Left lung (tissue), 10 donors: ENCODE measurements around the gene ATAD3B. TPM values are rescaled to one million over a fixed set of nuclear protein-coding genes. Genes with fewer than 3 reads are reported as not detected.

ENCODE experiments used
- ATAC-seq: fragments of 200-7000 bp; cut with Tn5 transposase; one replicate; pipeline ENCODE4 v1.9.1; 2020; ENCODE audit warnings: moderate library complexity
- DNase-seq, 4 donors: peaks; one replicate each; pipeline ENCODE4 v3.0.0-alpha.2; 2013 to 2020
- H3K27ac ChIP-seq, 2 donors: fragments of 200-600 bp; sonication (generic) in 1 of 2; one replicate each; pipeline versions ENCODE4 v1.5.0 to v1.8.0; 2020 to 2021
- H3K27me3 ChIP-seq, 2 donors: fragments of 200-600 bp; sonication (generic) in 1 of 2; one replicate each; pipeline versions ENCODE4 v1.5.0 to v1.8.0; 2020 to 2021
- H3K36me3 ChIP-seq, 2 donors: fragments of 200-600 bp; sonication (generic) in 1 of 2; one replicate each; pipeline versions ENCODE4 v1.5.0 to v1.8.0; 2020 to 2021
- H3K4me1 ChIP-seq, 2 donors: fragments of 200-600 bp; one replicate each; pipeline ENCODE4 v1.8.0; 2021
- H3K4me3 ChIP-seq, 2 donors: fragments of 200-600 bp; sonication (generic) in 1 of 2; one replicate each; pipeline versions ENCODE4 v1.5.0 to v1.8.0; 2020 to 2021; ENCODE audit warnings: mild to moderate bottlenecking in 1 of 2
- H3K9me3 ChIP-seq, 2 donors: fragments of 200-600 bp; sonication (generic) in 1 of 2; one replicate each; pipeline versions ENCODE4 v1.5.0 to v1.8.0; 2020 to 2021
- CTCF ChIP-seq, 2 donors: fragments of 200-600 bp; sonication (generic) in 1 of 2; IDR thresholded peaks; one replicate each; pipeline versions ENCODE4 v1.5.0 to v1.8.0; 2021; ENCODE audit warnings: antibody characterized with exemption in 2 of 2
- intact Hi-C, 2 donors: fragments of 100-400 bp; cut with DNase I; formaldehyde crosslinking; loops; one replicate each; pipeline versions ENCODE4 v1.11.2 to v1.14.2; 2022
- polyA plus RNA-seq, 6 donors: library from polyadenylated mRNA; unstranded; fragments of 120-200 nt; gene quantifications; one replicate each; pipeline ENCODE4 v1.2.1, GENCODE V29; 2013; ENCODE audit not compliant: insufficient read length in 6 of 6
- total RNA-seq, 2 donors: library from RNA; stranded (reverse); fragmentation: NEBNext Ultra II Directional; extraction: Animal tissue kit (Norgen Biotek cat#: 25700); gene quantifications; one replicate each; pipeline ENCODE4 v1.2.1, GENCODE V29; 2021
- donor health status: DM: no; HTN: yes; CAD: no.
- donor health status: DM: no; HTN: no; CAD: no.

Gene ATAD3B
- total and polyA plus RNA-seq, 8 donors: 14.5 to 30.7 (median 18.9) TPM

GRCh38 chr1:1544544-1544943 is 73.0 kb downstream of the ATAD3B start:
- Histone ChIP-seq H3K4me1 (peaks cover 0 to 11% of the 10 kb centered on the region in 2 donors), H3K27ac (no peak overlapping the region), H3K4me3 (no peak overlapping the region), H3K27me3 (peaks cover 0 to 16% of the 10 kb centered on the region in 2 donors), H3K36me3 (peaks cover 0 to 78% of the 10 kb centered on the region in 2 donors), H3K9me3 (no peaks in the 10 kb centered on the region)
- TF ChIP-seq CTCF (IDR thresholded peaks at IDR 0.05): no peak
- intact Hi-C loops: no loop called here
- ATAC-seq: no peak
- DNase-seq: no peak

Other genes starting within 250 kb of the ATAD3B start
- gene SDF4, start 239.8 kb upstream of the ATAD3B start, total RNA-seq: 100 to 1,000 TPM; 152 to 166 TPM
- gene SDF4, start 239.8 kb upstream of the ATAD3B start, polyA plus RNA-seq: 100 to 1,000 TPM in 2 of 6 donors, 10 to 100 TPM in 4; 86.7 to 124 (median 97.5) TPM
- gene B3GALT6, start 239.5 kb upstream of the ATAD3B start, total RNA-seq: 10 to 100 TPM; 12.6 to 25.2 TPM
- gene B3GALT6, start 239.5 kb upstream of the ATAD3B start, polyA plus RNA-seq: 10 to 100 TPM; 13.2 to 21.4 (median 17.8) TPM
- 1 to 10 TPM; 1.2 to 2.2 TPM for gene C1QTNF12, start 225.0 kb upstream of the ATAD3B start, total RNA-seq
- 1 to 10 TPM in 2 of 6 donors, under 1 TPM in 4; 0.52 to 1.4 (median 0.78) TPM for gene C1QTNF12, start 225.0 kb upstream of the ATAD3B start, polyA plus RNA-seq
- 10 to 100 TPM; 42.8 to 53.1 TPM for gene UBE2J2, start 197.9 kb upstream of the ATAD3B start, total RNA-seq
- gene UBE2J2, start 197.9 kb upstream of the ATAD3B start, polyA plus RNA-seq: 10 to 100 TPM; 45.1 to 68.6 (median 52.1) TPM
- 1 to 10 TPM; 2.1 to 4.3 TPM for gene SCNN1D, start 191.3 kb upstream of the ATAD3B start, total RNA-seq
- 10 to 100 TPM in 3 of 6 donors, 1 to 10 TPM in 3; 5.9 to 13.1 (median 9.4) TPM for gene SCNN1D, start 191.3 kb upstream of the ATAD3B start, polyA plus RNA-seq
- gene ACAP3, start 163.8 kb upstream of the ATAD3B start, total RNA-seq: 10 to 100 TPM; 56.4 to 60.2 TPM
- gene ACAP3, start 163.8 kb upstream of the ATAD3B start, polyA plus RNA-seq: 10 to 100 TPM; 30.8 to 73.6 (median 41.1) TPM
- gene PUSL1, start 163.2 kb upstream of the ATAD3B start, total RNA-seq: 10 to 100 TPM; 17.4 to 18.3 TPM
- 10 to 100 TPM in 1 of 6 donors, 1 to 10 TPM in 5; 4.3 to 10.9 (median 7.8) TPM for gene PUSL1, start 163.2 kb upstream of the ATAD3B start, polyA plus RNA-seq
- 10 to 100 TPM; 67.0 to 90.4 TPM for gene INTS11, start 147.1 kb upstream of the ATAD3B start, total RNA-seq
- 100 to 1,000 TPM; 106 to 166 (median 127) TPM for gene INTS11, start 147.1 kb upstream of the ATAD3B start, polyA plus RNA-seq
- 10 to 100 TPM; 24.5 to 25.2 TPM for gene CPTP, start 147.0 kb upstream of the ATAD3B start, total RNA-seq
- 10 to 100 TPM; 10.6 to 17.6 (median 13.5) TPM for gene CPTP, start 147.0 kb upstream of the ATAD3B start, polyA plus RNA-seq
- gene TAS1R3, start 140.5 kb upstream of the ATAD3B start, total RNA-seq: under 1 TPM; 0.20 to 0.37 TPM
- gene TAS1R3, start 140.5 kb upstream of the ATAD3B start, polyA plus RNA-seq: under 1 TPM; 0.23 to 0.75 (median 0.41) TPM
- 10 to 100 TPM; 67.4 to 81.2 TPM for gene DVL1, start 122.3 kb upstream of the ATAD3B start, total RNA-seq
- 10 to 100 TPM; 20.6 to 41.4 (median 28.5) TPM for gene DVL1, start 122.3 kb upstream of the ATAD3B start, polyA plus RNA-seq
- gene MXRA8, start 113.2 kb upstream of the ATAD3B start, total RNA-seq: 100 to 1,000 TPM in 1 of 2 donors, 10 to 100 TPM in 1; 78.3 to 129 TPM
- 100 to 1,000 TPM; 113 to 151 (median 143) TPM for gene MXRA8, start 113.2 kb upstream of the ATAD3B start, polyA plus RNA-seq
- 100 to 1,000 TPM in 1 of 2 donors, 10 to 100 TPM in 1; 99.3 to 127 TPM for gene AURKAIP1, start 96.6 kb upstream of the ATAD3B start, total RNA-seq
- 10 to 100 TPM; 36.9 to 64.0 (median 48.2) TPM for gene AURKAIP1, start 96.6 kb upstream of the ATAD3B start, polyA plus RNA-seq
- gene CCNL2, start 72.4 kb upstream of the ATAD3B start, total RNA-seq: 100 to 1,000 TPM; 142 to 161 TPM
- 100 to 1,000 TPM; 250 to 405 (median 339) TPM for gene CCNL2, start 72.4 kb upstream of the ATAD3B start, polyA plus RNA-seq
- 100 to 1,000 TPM in 1 of 2 donors, 10 to 100 TPM in 1; 69.5 to 103 TPM for gene MRPL20, start 64.5 kb upstream of the ATAD3B start, total RNA-seq
- gene MRPL20, start 64.5 kb upstream of the ATAD3B start, polyA plus RNA-seq: 100 to 1,000 TPM in 3 of 6 donors, 10 to 100 TPM in 3; 90.8 to 145 (median 99.8) TPM
- 10 to 100 TPM; 18.4 to 35.2 TPM for gene ANKRD65, start 50.5 kb upstream of the ATAD3B start, total RNA-seq
- gene ANKRD65, start 50.5 kb upstream of the ATAD3B start, polyA plus RNA-seq: 10 to 100 TPM; 25.7 to 41.6 (median 31.7) TPM
- gene VWA1, start 36.1 kb upstream of the ATAD3B start, total RNA-seq: 100 to 1,000 TPM; 113 to 147 TPM
- gene VWA1, start 36.1 kb upstream of the ATAD3B start, polyA plus RNA-seq: 100 to 1,000 TPM in 1 of 6 donors, 10 to 100 TPM in 5; 50.0 to 104 (median 60.9) TPM
- 10 to 100 TPM in 1 of 2 donors, 1 to 10 TPM in 1; 9.9 to 14.9 TPM for gene ATAD3C, start 22.1 kb upstream of the ATAD3B start, total RNA-seq
- gene ATAD3C, start 22.1 kb upstream of the ATAD3B start, polyA plus RNA-seq: 1 to 10 TPM in 5 of 6 donors, under 1 TPM in 1; 0.88 to 4.5 (median 3.1) TPM
- 10 to 100 TPM; 27.1 to 37.8 TPM for gene ATAD3A, start 40.4 kb downstream of the ATAD3B start, total RNA-seq
- 10 to 100 TPM; 12.1 to 27.8 (median 17.7) TPM for gene ATAD3A, start 40.4 kb downstream of the ATAD3B start, polyA plus RNA-seq
- gene TMEM240, start 68.9 kb downstream of the ATAD3B start, total RNA-seq: 1 to 10 TPM; 2.6 to 3.5 TPM
- 1 to 10 TPM; 3.7 to 6.9 (median 4.6) TPM for gene TMEM240, start 68.9 kb downstream of the ATAD3B start, polyA plus RNA-seq
- gene SSU72, start 103.1 kb downstream of the ATAD3B start, total RNA-seq: 100 to 1,000 TPM; 120 to 141 TPM
- 10 to 100 TPM; 65.2 to 87.9 (median 69.2) TPM for gene SSU72, start 103.1 kb downstream of the ATAD3B start, polyA plus RNA-seq
- gene FNDC10, start 128.4 kb downstream of the ATAD3B start, total RNA-seq: 10 to 100 TPM in 1 of 2 donors, 1 to 10 TPM in 1; 7.7 to 12.2 TPM
- 1 to 10 TPM; 1.2 to 2.9 (median 2.1) TPM for gene FNDC10, start 128.4 kb downstream of the ATAD3B start, polyA plus RNA-seq
- gene MIB2, start 143.7 kb downstream of the ATAD3B start, total RNA-seq: 10 to 100 TPM; 55.3 to 73.5 TPM
- gene MIB2, start 143.7 kb downstream of the ATAD3B start, polyA plus RNA-seq: 100 to 1,000 TPM in 1 of 6 donors, 10 to 100 TPM in 5; 43.2 to 118 (median 61.4) TPM
- gene MMP23B, start 160.4 kb downstream of the ATAD3B start, total RNA-seq: 10 to 100 TPM; 43.5 to 56.7 TPM
- 10 to 100 TPM; 31.9 to 96.9 (median 58.8) TPM for gene MMP23B, start 160.4 kb downstream of the ATAD3B start, polyA plus RNA-seq
- 10 to 100 TPM; 16.3 to 23.2 TPM for gene CDK11B, start 187.2 kb downstream of the ATAD3B start, total RNA-seq
- gene CDK11B, start 187.2 kb downstream of the ATAD3B start, polyA plus RNA-seq: 10 to 100 TPM; 39.5 to 46.8 (median 40.8) TPM
- gene SLC35E2B, start 221.0 kb downstream of the ATAD3B start, total RNA-seq: 10 to 100 TPM; 45.7 to 55.4 TPM
- 100 to 1,000 TPM in 1 of 6 donors, 10 to 100 TPM in 5; 74.1 to 109 (median 91.3) TPM for gene SLC35E2B, start 221.0 kb downstream of the ATAD3B start, polyA plus RNA-seq